ENCODE results near the gene COL23A1. TPM values are rescaled to one million over a fixed set of nuclear protein-coding genes. Genes with fewer than 3 reads are reported as not detected.

The COL23A1 gene
- total and polyA plus RNA-seq, 2 of the 8 experiments (the other 6 are each of a cell fraction or from before 2014, with no cell fraction given), result 3.1 to 4.7 TPM

- no peak for TF ChIP-seq ATF2 (IDR thresholded peaks at IDR 0.05; ENCODE audit: low read length)
- TF ChIP-seq, protein P1, sequence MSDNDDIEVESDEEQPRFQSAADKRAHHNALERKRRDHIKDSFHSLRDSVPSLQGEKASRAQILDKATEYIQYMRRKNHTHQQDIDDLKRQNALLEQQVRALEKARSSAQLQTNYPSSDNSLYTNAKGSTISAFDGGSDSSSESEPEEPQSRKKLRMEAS (IDR thresholded peaks at IDR 0.05), result no peak
Measured at GRCh38 chr5:178306430-178307225, 283.6 kb downstream of the COL23A1 start (continued).

Measured in H1 (cell line).